Islet precursor cell (in vitro differentiated cells): ENCODE measurements around the gene MVB12B.
A peak's percentile ranks its signal among the peaks of the same experiment; 100 is the strongest.
"Not testable (repeated sequence)": the region's sequence is repeated elsewhere in the genome, so short reads cannot be mapped to it uniquely, and the experiment has no call there.

ENCODE experiments used
- DNase-seq: peaks from one replicate; pipeline ENCODE4 v3.0.0-alpha.2; 2018

MVB12B gene, protein sequence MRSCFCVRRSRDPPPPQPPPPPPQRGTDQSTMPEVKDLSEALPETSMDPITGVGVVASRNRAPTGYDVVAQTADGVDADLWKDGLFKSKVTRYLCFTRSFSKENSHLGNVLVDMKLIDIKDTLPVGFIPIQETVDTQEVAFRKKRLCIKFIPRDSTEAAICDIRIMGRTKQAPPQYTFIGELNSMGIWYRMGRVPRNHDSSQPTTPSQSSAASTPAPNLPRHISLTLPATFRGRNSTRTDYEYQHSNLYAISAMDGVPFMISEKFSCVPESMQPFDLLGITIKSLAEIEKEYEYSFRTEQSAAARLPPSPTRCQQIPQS

GRCh38 chr9:126326228-126327005 is at the start of gene MVB12B:
Gene MVB12B (plus strand): TSS chr9:126326829. CDS start chr9:126326930, 101 bp downstream.
- DNase-seq, result peak; percentile 62

- no peak for DNase-seq
These were observed 42.7 kb upstream of the MVB12B start for GRCh38 chr9:126283799-126284465.

DNA sequence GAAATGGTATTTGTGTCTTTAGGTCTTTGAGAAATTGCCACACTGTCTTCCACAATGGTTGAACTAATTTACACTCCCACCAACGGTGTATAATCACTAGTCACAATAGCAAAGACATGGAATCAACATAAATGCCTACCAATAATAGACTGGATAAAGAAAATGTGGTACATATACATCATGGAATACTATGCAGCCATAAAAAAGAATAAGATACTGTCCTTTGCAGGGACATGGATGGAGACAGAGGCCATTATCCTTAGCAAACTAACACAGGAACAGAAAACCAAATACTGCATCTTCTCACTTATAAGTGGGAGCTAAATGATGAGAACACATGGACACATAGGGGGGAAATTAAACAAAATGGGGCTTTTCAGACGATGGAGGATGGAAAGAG is 41.0 kb upstream of the MVB12B start:
- not testable (repeated sequence) for DNase-seq

- DNase-seq, result no peak
These were observed 39.3 kb upstream of the MVB12B start for GRCh38 chr9:126287166-126287866.

DNA sequence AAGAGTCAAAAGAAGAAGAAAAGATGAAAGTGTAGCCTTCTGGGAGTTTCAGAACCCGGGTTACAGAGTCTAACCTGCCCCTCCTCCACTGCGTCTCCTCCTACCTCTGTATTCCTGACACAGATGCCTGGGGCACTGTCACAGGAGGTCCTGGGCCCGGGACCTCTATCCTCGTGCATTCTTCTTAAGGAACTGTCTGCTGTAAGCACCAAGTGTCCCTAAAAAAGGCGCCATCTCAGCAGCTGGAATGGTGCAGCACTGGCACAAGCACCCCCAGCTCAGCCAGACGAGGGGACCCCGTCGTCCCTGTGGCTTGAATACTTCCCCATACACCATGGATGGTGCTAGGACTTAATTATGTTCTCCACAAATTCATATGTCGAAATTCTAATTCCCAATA is 35.8 kb upstream of the MVB12B start:
- no peak for DNase-seq

GRCh38 chr9:126291925-126292324 is 34.7 kb upstream of the MVB12B start:
- DNase-seq, result peak; percentile 4

- peak; percentile 60 for DNase-seq
These were observed 33.7 kb upstream of the MVB12B start for GRCh38 chr9:126292736-126293521.

GRCh38 chr9:126293522-126293889 is 33.1 kb upstream of the MVB12B start:
- no peak for DNase-seq

- DNase-seq, result no peak
These were observed 32.1 kb upstream of the MVB12B start for GRCh38 chr9:126294331-126295081.

DNA sequence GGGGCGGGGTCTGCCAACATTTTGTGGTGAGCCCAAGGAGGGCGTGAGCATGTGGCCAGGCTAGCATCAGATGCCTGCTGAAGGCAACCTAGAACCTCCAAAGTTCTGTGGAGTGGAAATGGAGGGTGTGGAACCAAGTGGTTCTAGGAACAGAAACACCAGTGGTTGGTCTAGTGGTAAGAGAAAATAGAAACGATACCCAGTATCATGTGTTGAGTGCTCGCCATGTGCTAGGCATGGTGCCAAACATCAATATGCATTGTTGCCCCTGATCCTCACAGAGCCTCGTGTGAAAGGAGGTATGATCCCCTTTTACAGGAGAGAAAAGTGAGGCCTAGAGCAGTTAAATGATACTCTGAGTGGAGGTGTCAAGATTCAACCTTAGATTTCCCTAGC is 31.5 kb upstream of the MVB12B start:
- DNase-seq, result no peak

DNA sequence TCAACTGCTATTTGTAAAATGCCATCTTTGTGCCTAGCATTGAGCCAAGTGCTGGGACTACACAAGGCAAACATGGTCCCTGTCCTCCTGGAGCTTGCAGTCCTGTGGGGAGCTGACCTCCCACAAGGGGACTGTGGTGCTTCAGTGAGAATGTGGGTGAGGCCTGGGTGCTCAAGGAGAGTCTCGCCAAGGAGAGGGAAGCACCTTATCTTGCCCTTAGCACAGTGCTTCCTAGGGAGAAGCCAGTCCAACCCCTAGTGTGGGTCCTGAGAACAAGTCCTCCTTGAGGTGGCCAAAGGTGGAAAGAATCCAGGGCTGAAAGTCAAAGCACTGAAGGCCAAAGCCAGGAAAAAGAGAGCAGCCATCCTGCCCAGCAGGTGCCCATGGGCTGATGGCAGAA is 31.1 kb upstream of the MVB12B start:
- DNase-seq, result peak; percentile 37

DNA sequence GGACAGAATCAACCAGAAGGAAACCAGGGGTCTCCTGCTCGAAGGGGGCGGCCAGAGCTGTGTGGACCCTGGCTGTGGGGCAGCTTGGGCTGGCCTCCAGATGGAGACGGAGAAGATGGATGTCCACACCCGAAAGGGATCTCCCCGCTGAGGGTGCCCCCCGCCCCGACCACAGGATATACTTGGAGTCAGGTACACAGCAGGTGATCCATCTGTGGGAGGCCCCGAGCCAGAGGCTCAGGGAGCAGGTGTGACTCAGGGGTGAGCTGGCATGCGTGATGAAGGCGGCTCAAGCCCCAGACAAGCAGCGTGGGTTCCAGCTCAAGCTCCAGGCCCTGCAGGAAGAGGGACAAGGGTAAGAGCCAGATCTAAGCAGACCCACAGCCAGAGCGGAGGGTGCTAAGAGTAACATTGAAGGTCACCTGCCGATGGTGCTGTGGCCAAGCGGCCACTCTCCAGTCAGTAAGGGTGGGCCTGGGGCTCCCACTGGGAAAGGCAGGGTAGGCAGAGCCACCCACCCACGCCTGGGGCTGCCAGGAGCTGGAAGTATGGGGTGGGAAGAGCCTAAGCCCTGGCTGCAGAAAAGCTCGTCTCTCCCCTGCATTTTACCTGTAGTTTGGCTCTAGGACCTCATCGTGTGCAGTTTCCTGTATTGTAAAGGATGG is 30.6 kb upstream of the MVB12B start:
- peak; percentile 57 for DNase-seq

GRCh38 chr9:126296687-126297086 is 29.9 kb upstream of the MVB12B start:
- DNase-seq, result peak; percentile 45

DNA sequence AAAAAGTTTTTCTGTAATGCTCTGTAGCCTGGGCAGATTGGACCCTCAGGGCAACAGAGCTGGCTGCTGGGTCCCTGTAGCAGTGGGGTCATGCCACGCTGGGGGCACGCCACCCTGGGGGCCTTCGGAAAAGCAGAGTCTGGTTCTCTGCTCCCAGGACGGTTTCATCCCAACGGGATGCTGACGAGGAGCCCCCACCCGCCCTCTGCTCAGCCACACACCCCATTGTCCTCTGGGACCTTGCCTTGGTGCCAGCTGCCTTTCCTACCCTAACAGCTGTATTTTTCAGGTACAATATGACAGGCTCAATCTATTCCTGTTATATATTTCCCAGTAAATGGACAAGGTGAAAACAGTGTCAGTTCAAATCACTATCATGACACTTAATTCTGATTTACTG is 29.0 kb upstream of the MVB12B start:
- peak; percentile 20 for DNase-seq

DNA sequence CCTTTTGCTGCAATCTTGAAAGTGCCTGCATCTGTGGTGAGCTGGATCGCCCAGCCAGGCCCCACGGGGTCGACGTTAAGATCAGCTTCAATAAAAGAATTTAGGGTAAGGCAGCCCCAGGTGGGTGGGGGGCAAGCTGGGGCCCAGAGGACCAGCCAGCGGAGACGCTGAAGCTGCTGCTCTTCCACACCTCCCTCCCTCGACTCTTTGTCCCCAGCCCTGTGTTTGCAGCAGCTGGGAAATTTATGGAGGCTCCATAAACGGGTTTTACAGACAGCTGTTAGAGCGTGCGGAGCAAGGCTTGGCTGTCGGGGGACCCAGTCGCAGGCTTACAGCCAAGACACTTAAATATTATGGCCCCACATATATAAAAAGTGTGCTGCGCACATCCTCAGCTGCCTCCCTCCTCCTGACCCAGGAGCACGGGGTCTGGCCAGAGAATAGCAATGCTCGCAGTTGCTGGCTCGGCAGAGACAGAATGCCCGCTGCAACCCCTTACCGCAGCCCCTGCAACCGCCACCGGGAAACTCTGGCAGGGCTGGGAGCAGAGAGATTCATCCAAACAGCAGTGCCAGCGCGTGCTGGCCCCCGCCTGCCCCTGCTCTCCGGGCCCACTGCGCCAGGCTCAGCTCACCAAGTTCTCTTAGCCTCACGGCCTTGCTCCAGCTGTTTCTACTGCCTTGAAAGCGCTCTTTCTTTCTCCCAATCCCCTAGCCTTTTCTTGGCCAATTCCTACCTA is 28.4 kb upstream of the MVB12B start:
- DNase-seq, result peak; percentile 21

DNA sequence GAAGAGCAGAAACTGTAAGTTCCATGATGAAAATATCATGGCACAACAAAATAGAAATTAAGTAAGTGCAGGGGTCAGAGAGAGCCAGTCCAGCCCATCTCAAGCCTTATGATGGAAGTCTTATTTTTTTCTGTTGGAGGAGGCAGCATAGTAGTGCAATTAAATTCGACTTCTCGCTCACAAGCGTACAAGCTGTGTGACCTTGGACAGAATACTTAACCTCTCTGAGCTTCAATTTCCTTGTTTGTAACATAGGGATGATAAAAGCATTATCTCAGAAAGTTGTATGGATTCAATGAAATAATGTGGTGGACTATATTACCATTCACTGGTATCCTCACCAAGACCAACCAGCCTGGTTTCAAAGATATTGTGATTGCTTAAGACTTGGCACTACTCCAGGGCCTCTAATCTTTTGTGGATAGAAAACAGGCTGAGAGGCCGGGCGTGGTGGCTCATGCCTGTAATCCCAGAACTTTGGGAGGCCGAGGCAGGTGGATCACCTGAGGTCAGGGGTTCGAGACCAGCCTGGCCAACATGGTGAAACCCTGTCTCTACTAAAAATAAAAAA is 26.8 kb upstream of the MVB12B start:
- no peak for DNase-seq

GRCh38 chr9:126301196-126301595 is 25.4 kb upstream of the MVB12B start:
- peak; percentile 12 for DNase-seq

- DNase-seq, result peak; percentile 87
These were observed 24.5 kb upstream of the MVB12B start for GRCh38 chr9:126301985-126302603.

DNA sequence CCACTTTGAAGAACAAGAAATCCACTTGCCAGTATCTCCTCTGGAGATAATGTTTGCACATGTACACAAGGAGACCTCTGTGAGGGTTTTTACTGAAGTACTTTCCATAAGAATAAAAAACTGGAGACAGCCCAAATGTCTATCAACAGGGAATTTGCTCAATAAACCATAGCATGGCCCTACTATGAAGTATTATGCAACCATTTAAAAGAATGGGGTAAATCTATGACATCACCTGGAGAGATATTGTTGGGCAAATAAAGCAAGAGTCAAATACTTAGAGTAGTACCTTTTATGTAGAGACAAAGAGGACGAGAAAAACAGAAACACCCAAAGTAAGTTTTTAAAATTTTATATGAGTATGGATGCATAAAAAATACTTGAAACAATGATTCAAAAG is 23.9 kb upstream of the MVB12B start:
- no peak for DNase-seq
